Stomach (tissue), 9 donors: ENCODE results near the gene EIF4G3. TPM values are rescaled to one million over a fixed set of nuclear protein-coding genes. Genes with fewer than 3 reads are reported as not detected.

ENCODE experiments used
- DNase-seq, 2 donors: peaks; one replicate each; pipeline versions ENCODE4 v3.0.0 to v3.0.0-alpha.2; 2013 to 2019
- H3K27ac ChIP-seq, 5 donors: fragments of 200-600 bp in 4 of 5; sonication (generic) in 4 of 5; one replicate each; pipeline ENCODE4 v1.5.1; 2013 to 2019; ENCODE audit warnings: mild to moderate bottlenecking in 1 of 5, moderate library complexity in 1 of 5
- H3K27me3 ChIP-seq, 3 donors: fragments of 200-600 bp; sonication (generic); one replicate each; pipeline ENCODE4 v1.5.1; 2017 to 2019; ENCODE audit warnings: mixed run types in 1 of 3
- H3K36me3 ChIP-seq, 4 donors: fragments of 200-600 bp; sonication (generic); 1 replicate in 3 of 4; 2 replicates in 1 of 4; pipeline ENCODE4 v1.5.1; 2016 to 2019
- H3K4me1 ChIP-seq, 4 donors: fragments of 200-600 bp; sonication (generic); one replicate each; pipeline ENCODE4 v1.5.1; 2016 to 2019
- H3K4me3 ChIP-seq, 4 donors: fragments of 200-600 bp; sonication (generic) in 3 of 4; one replicate each; pipeline ENCODE4 v1.5.1; 2016 to 2019; ENCODE audit warnings: mild to moderate bottlenecking in 1 of 4
- H3K9me3 ChIP-seq, 4 donors: fragments of 200-600 bp; sonication (generic); one replicate each; pipeline ENCODE4 v1.5.1; 2016 to 2019
- CTCF ChIP-seq, 7 experiments: fragments of 450-650 bp in 4 of 7; fragments of 200-600 bp in 3 of 7; sonication (generic) in 3 of 7; IDR thresholded peaks; one replicate each; pipeline ENCODE4 v1.5.1; 2016 to 2019; ENCODE audit warnings: antibody characterized with exemption in 7 of 7, control low read depth in 2 of 7, mild to moderate bottlenecking in 1 of 7
- EP300 ChIP-seq: sonication (generic); formaldehyde crosslinking; IDR thresholded peaks from one replicate; pipeline ENCODE4 v1.6.1; 2017; ENCODE audit warnings: antibody characterized with exemption
- POLR2A ChIP-seq, 4 donors: fragments of 450-650 bp; IDR thresholded peaks; one replicate each; pipeline ENCODE4 v1.6.1; 2016; ENCODE audit warnings: antibody characterized with exemption in 4 of 4, control low read depth in 2 of 4, mild to moderate bottlenecking in 1 of 4, moderate library complexity in 1 of 4
- POLR2AphosphoS5 ChIP-seq, 3 donors: sonication (generic); formaldehyde crosslinking; IDR thresholded peaks; one replicate each; pipeline ENCODE4 v1.6.1; 2016; ENCODE audit warnings: antibody characterized with exemption in 3 of 3
- WGBS, 5 donors: extraction: QIAGEN DNeasy Blood & Tissue Kit in 3 of 5; methylation state at CpG; one replicate each; pipeline versions ENCODE4 v1.1.5 to v1.1.7; 2013 to 2018; 5-methylcytosine and 5-hydroxymethylcytosine counted together
- intact Hi-C: fragments of 100-400 bp; cut with DNase I; formaldehyde crosslinking; loops from one replicate; pipeline ENCODE4 v1.15.1; 2023; ENCODE audit warnings: low total_unique reads
- polyA plus RNA-seq, 3 donors: library from polyadenylated mRNA; stranded (reverse); fragments of 200-250 nt; gene quantifications; one replicate each; pipeline ENCODE4 v1.2.3, GENCODE V29; 2013
- total RNA-seq, 5 donors: library from RNA; depleted of rRNA; stranded (reverse); fragments of >200 nt; gene quantifications; one replicate each; pipeline versions ENCODE4 v1.1.0 to v1.2.3, GENCODE V29; 2014 to 2016
- donor health status: healthy with polysubstance abuse.
- donor health status: Bipolar disorder and iron deficiency.
- donor health status: healthy.

The EIF4G3 gene
- total and polyA plus RNA-seq, 8 donors: 6.3 to 63.3 (median 44.7) TPM

- Histone ChIP-seq H3K4me1 (no peaks in the 10 kb centered on the region), H3K9me3 (no peaks in the 10 kb centered on the region), H3K27ac (no peak overlapping the region), H3K27me3 (no peaks in the 10 kb centered on the region), H3K36me3 (peaks cover 10 to 22% (median 18%) of the 10 kb centered on the region in 4 donors), H3K4me3 (no peak overlapping the region)
- DNase-seq: no peak
- intact Hi-C loops: no loop called here
- TF ChIP-seq POLR2A (IDR thresholded peaks at IDR 0.05) (no peak), CTCF (IDR thresholded peaks at IDR 0.05) (no peak), EP300 (no peak), POLR2AphosphoS5 (IDR thresholded peaks at IDR 0.05) (no peak)
- WGBS, 5 donors: 78 to 90% (median 81%) methylated on average over 3 of the region's 3 CpGs
Observed at GRCh38 chr1:20873311-20873710, 303.4 kb downstream of the EIF4G3 start.

GRCh38 chr1:20871419-20871818 is 305.3 kb downstream of the EIF4G3 start:
- no peaks in the 10 kb centered on the region for H3K9me3 ChIP-seq
- H3K36me3 ChIP-seq: peaks cover 0 to 16% (median 13%) of the 10 kb centered on the region in 4 donors
- no peak overlapping the region for H3K4me3 ChIP-seq
- 0 to 55% (median 30%) methylated on average over 1 of the region's 1 CpG for WGBS, 5 donors
- H3K27ac ChIP-seq: no peak overlapping the region
- no peaks in the 10 kb centered on the region for H3K27me3 ChIP-seq
- H3K4me1 ChIP-seq: peaks cover 0 to 14% (median 8%) of the 10 kb centered on the region in 4 donors
- intact Hi-C loops: no loop called here
- TF ChIP-seq POLR2A (IDR thresholded peaks at IDR 0.05) (no peak), CTCF (IDR thresholded peaks at IDR 0.05) (no peak), EP300 (no peak), POLR2AphosphoS5 (IDR thresholded peaks at IDR 0.05) (no peak)
- DNase-seq: no peak

- H3K9me3 ChIP-seq: no peaks in the 10 kb centered on the region
- H3K4me3 ChIP-seq: no peak overlapping the region
- no peaks in the 10 kb centered on the region for H3K27me3 ChIP-seq
- DNase-seq: no peak
- peaks cover 0 to 13% (median 10%) of the 10 kb centered on the region in 4 donors for H3K36me3 ChIP-seq
- WGBS, 5 donors: 75 to 97% (median 81%) methylated on average over 1 of the region's 1 CpG
- TF ChIP-seq CTCF (IDR thresholded peaks at IDR 0.05) (no peak), POLR2AphosphoS5 (IDR thresholded peaks at IDR 0.05) (no peak), EP300 (no peak), POLR2A (IDR thresholded peaks at IDR 0.05) (no peak)
- no peak overlapping the region for H3K27ac ChIP-seq
- intact Hi-C loops: no loop called here
- peaks cover 0 to 15% (median 8%) of the 10 kb centered on the region in 4 donors for H3K4me1 ChIP-seq
Observed at GRCh38 chr1:20870718-20871117, 306.0 kb downstream of the EIF4G3 start.

- WGBS, 5 donors: 93 to 100% (median 95%) methylated on average over 2 of the region's 2 CpGs
- H3K36me3 ChIP-seq: peaks cover 12 to 20% (median 18%) of the 10 kb centered on the region in 4 donors
- DNase-seq: no peak
- no peaks in the 10 kb centered on the region for H3K9me3 ChIP-seq
- H3K4me1 ChIP-seq: peaks cover 0 to 15% (median 8%) of the 10 kb centered on the region in 4 donors
- intact Hi-C loops: no loop called here
- no peaks in the 10 kb centered on the region for H3K27me3 ChIP-seq
- H3K4me3 ChIP-seq: no peak overlapping the region
- no peak overlapping the region for H3K27ac ChIP-seq
- no peak for TF ChIP-seq POLR2AphosphoS5 (IDR thresholded peaks at IDR 0.05)
- no peak for TF ChIP-seq EP300
- TF ChIP-seq CTCF (IDR thresholded peaks at IDR 0.05): no peak
- no peak for TF ChIP-seq POLR2A (IDR thresholded peaks at IDR 0.05)
Observed at GRCh38 chr1:20868263-20868662, 308.4 kb downstream of the EIF4G3 start.
